Trophoblast cell (in vitro differentiated cells and primary cell): ENCODE results near the gene HEPACAM2.

ENCODE experiments used
- DNase-seq, 2 donors: peaks; one replicate each; pipeline ENCODE4 v3.0.0-alpha.2; 2016
- H2AFZ ChIP-seq: 2 replicates; pipeline ENCODE4 v1.6.1; 2013; ENCODE audit warnings: low read length, moderate library complexity, mild to moderate bottlenecking; ENCODE audit not compliant: insufficient read depth, poor library complexity
- H2AK5ac ChIP-seq: 2 replicates; pipeline ENCODE4 v1.6.1; 2013; ENCODE audit warnings: mild to moderate bottlenecking, low read length
- H2BK120ac ChIP-seq: 2 replicates; pipeline ENCODE4 v1.6.1; 2013; ENCODE audit warnings: low read length, mild to moderate bottlenecking, moderate library complexity; ENCODE audit not compliant: insufficient read depth, poor library complexity
- H2BK12ac ChIP-seq: 2 replicates; pipeline ENCODE4 v1.6.1; 2013; ENCODE audit warnings: mild to moderate bottlenecking, low read length, moderate library complexity
- H2BK5ac ChIP-seq: 2 replicates; pipeline ENCODE4 v1.6.1; 2013; ENCODE audit warnings: low read length, low read depth, moderate library complexity, mild to moderate bottlenecking; ENCODE audit not compliant: poor library complexity
- H3K14ac ChIP-seq: 2 replicates; pipeline ENCODE4 v1.6.1; 2013; ENCODE audit warnings: mild to moderate bottlenecking, low read length
- H3K18ac ChIP-seq: 2 replicates; pipeline ENCODE4 v1.6.1; 2013; ENCODE audit warnings: mild to moderate bottlenecking, low read length
- H3K23ac ChIP-seq: 2 replicates; pipeline ENCODE4 v1.6.1; 2013; ENCODE audit warnings: low read length
- H3K27ac ChIP-seq: 2 replicates; pipeline ENCODE4 v1.5.1; 2013; ENCODE audit warnings: low read depth, mild to moderate bottlenecking, inconsistent platforms, low read length, moderate library complexity
- H3K27me3 ChIP-seq: 2 replicates; pipeline ENCODE4 v1.6.1; 2013; ENCODE audit warnings: inconsistent platforms, mild to moderate bottlenecking, low read length, moderate library complexity; ENCODE audit not compliant: insufficient read depth
- H3K36me3 ChIP-seq, 2 experiments: 1 replicate in 1 of 2; 2 replicates in 1 of 2; pipeline ENCODE4 v1.6.1; 2013; ENCODE audit warnings: low read length in 2 of 2, mild to moderate bottlenecking in 2 of 2, moderate library complexity in 1 of 2; ENCODE audit not compliant: insufficient read depth in 2 of 2, control insufficient read depth in 1 of 2
- H3K4ac ChIP-seq: 2 replicates; pipeline ENCODE4 v1.6.1; 2013; ENCODE audit warnings: low read depth, mild to moderate bottlenecking, low read length, moderate library complexity
- H3K4me1 ChIP-seq, 2 experiments: 1 replicate in 1 of 2; 2 replicates in 1 of 2; pipeline ENCODE4 v1.6.1; 2013; ENCODE audit warnings: low read length in 2 of 2, mild to moderate bottlenecking in 2 of 2, moderate library complexity in 1 of 2; ENCODE audit not compliant: insufficient read depth in 2 of 2, control insufficient read depth in 1 of 2
- H3K4me2 ChIP-seq: 2 replicates; pipeline ENCODE4 v1.6.1; 2013; ENCODE audit warnings: inconsistent platforms, mild to moderate bottlenecking, low read length, moderate library complexity
- H3K4me3 ChIP-seq: 2 replicates; pipeline ENCODE4 v1.5.1; 2013; ENCODE audit warnings: mild to moderate bottlenecking, low read depth, low read length, inconsistent platforms
- H3K79me1 ChIP-seq: one replicate; pipeline ENCODE4 v1.6.1; 2013; ENCODE audit warnings: low read length
- H3K79me2 ChIP-seq: 2 replicates; pipeline ENCODE4 v1.6.1; 2013; ENCODE audit warnings: low read length, mild to moderate bottlenecking; ENCODE audit not compliant: control insufficient read depth, insufficient read depth, poor library complexity
- H3K9ac ChIP-seq: 2 replicates; pipeline ENCODE4 v1.6.1; 2013; ENCODE audit warnings: mild to moderate bottlenecking, low read length
- H3K9me3 ChIP-seq: 2 replicates; pipeline ENCODE4 v1.6.1; 2013; ENCODE audit warnings: low read depth, mild to moderate bottlenecking, control low read depth, inconsistent platforms, low read length; ENCODE audit not compliant: insufficient read depth
- H4K12ac ChIP-seq: 2 replicates; pipeline ENCODE4 v1.6.1; 2013; ENCODE audit warnings: low read depth, mild to moderate bottlenecking, low read length, moderate library complexity
- H4K8ac ChIP-seq: 2 replicates; pipeline ENCODE4 v1.6.1; 2013; ENCODE audit warnings: low read depth, mild to moderate bottlenecking, low read length, moderate library complexity
- H4K91ac ChIP-seq: one replicate; pipeline ENCODE4 v1.6.1; 2013; ENCODE audit warnings: low read depth, mild to moderate bottlenecking, low read length, moderate library complexity
- WGBS: extraction: QIAGEN DNeasy Blood & Tissue Kit; methylation state at CpG from one replicate; pipeline ENCODE4 v1.1.7; 2013; ENCODE audit warnings: missing lambda C conversion rate; ENCODE audit not compliant: insufficient read length, insufficient coverage; ENCODE audit errors: extremely low coverage; 5-methylcytosine and 5-hydroxymethylcytosine counted together

Gene HEPACAM2

GRCh38 chr7:93171606-93172226 lies 54.6 kb downstream of the HEPACAM2 start:
- no peak overlapping the region for H4K91ac ChIP-seq
- no peak overlapping the region for H4K8ac ChIP-seq
- H3K79me2 ChIP-seq: no peaks in the 10 kb centered on the region
- H3K14ac ChIP-seq: no peak overlapping the region
- no peak for DNase-seq
- WGBS: no CpG with 5 or more reads among the region's 2 CpGs
- no peak overlapping the region for H3K27ac ChIP-seq
- H2BK5ac ChIP-seq: no peak overlapping the region
- H3K79me1 ChIP-seq: no peaks in the 10 kb centered on the region
- H3K4me3 ChIP-seq: no peak overlapping the region
- H3K23ac ChIP-seq: no peak overlapping the region
- H3K4me2 ChIP-seq: no peak overlapping the region
- no peak overlapping the region for H3K4ac ChIP-seq
- no peak overlapping the region for H2AK5ac ChIP-seq
- no peaks in the 10 kb centered on the region for H3K36me3 ChIP-seq
- no peak overlapping the region for H4K12ac ChIP-seq
- H2AFZ ChIP-seq: no peak overlapping the region
- no peak overlapping the region for H3K18ac ChIP-seq
- H2BK120ac ChIP-seq: no peak overlapping the region
- no peaks in the 10 kb centered on the region for H3K27me3 ChIP-seq
- no peak overlapping the region for H3K9ac ChIP-seq
- H3K9me3 ChIP-seq: peaks cover 10% of the 10 kb centered on the region
- no peak overlapping the region for H2BK12ac ChIP-seq
- H3K4me1 ChIP-seq: no peaks in the 10 kb centered on the region

- H3K14ac ChIP-seq: no peak overlapping the region
- no peak overlapping the region for H2BK5ac ChIP-seq
- no peak overlapping the region for H3K9ac ChIP-seq
- no peak overlapping the region for H3K23ac ChIP-seq
- no peak for DNase-seq
- no peak overlapping the region for H2BK120ac ChIP-seq
- no peak overlapping the region for H4K12ac ChIP-seq
- no peak overlapping the region for H3K4me2 ChIP-seq
- no peaks in the 10 kb centered on the region for H3K79me1 ChIP-seq
- no peak overlapping the region for H3K18ac ChIP-seq
- H3K4me1 ChIP-seq: no peaks in the 10 kb centered on the region
- H2BK12ac ChIP-seq: no peak overlapping the region
- WGBS: no CpG with 5 or more reads among the region's 1 CpG
- H3K79me2 ChIP-seq: no peaks in the 10 kb centered on the region
- no peak overlapping the region for H2AK5ac ChIP-seq
- no peak overlapping the region for H4K91ac ChIP-seq
- H3K4ac ChIP-seq: no peak overlapping the region
- H3K9me3 ChIP-seq: peaks cover 7% of the 10 kb centered on the region
- H3K36me3 ChIP-seq: no peaks in the 10 kb centered on the region
- no peaks in the 10 kb centered on the region for H3K27me3 ChIP-seq
- H4K8ac ChIP-seq: no peak overlapping the region
- no peak overlapping the region for H3K4me3 ChIP-seq
- H3K27ac ChIP-seq: no peak overlapping the region
- no peak overlapping the region for H2AFZ ChIP-seq
Observed at GRCh38 chr7:93165447-93165846, 60.8 kb downstream of the HEPACAM2 start.

GRCh38 chr7:93164766-93165165 lies 61.5 kb downstream of the HEPACAM2 start:
- no CpG with 5 or more reads among the region's 2 CpGs for WGBS
- no peaks in the 10 kb centered on the region for H3K79me1 ChIP-seq
- no peak overlapping the region for H2BK12ac ChIP-seq
- no peak overlapping the region for H3K4me2 ChIP-seq
- no peak overlapping the region for H3K4ac ChIP-seq
- H4K91ac ChIP-seq: no peak overlapping the region
- no peaks in the 10 kb centered on the region for H3K36me3 ChIP-seq
- no peak overlapping the region for H2AFZ ChIP-seq
- no peak overlapping the region for H3K27ac ChIP-seq
- no peak overlapping the region for H3K18ac ChIP-seq
- no peak overlapping the region for H3K9ac ChIP-seq
- DNase-seq: no peak
- H3K9me3 ChIP-seq: peaks cover 1% of the 10 kb centered on the region
- H3K27me3 ChIP-seq: no peaks in the 10 kb centered on the region
- no peak overlapping the region for H3K23ac ChIP-seq
- no peaks in the 10 kb centered on the region for H3K4me1 ChIP-seq
- no peak overlapping the region for H4K12ac ChIP-seq
- H2AK5ac ChIP-seq: no peak overlapping the region
- H3K4me3 ChIP-seq: no peak overlapping the region
- H3K79me2 ChIP-seq: no peaks in the 10 kb centered on the region
- no peak overlapping the region for H4K8ac ChIP-seq
- no peak overlapping the region for H2BK5ac ChIP-seq
- no peak overlapping the region for H3K14ac ChIP-seq
- H2BK120ac ChIP-seq: no peak overlapping the region

GRCh38 chr7:93161181-93161762 lies 65.0 kb downstream of the HEPACAM2 start:
- Histone ChIP-seq H3K9ac (no peak overlapping the region), H3K18ac (no peak overlapping the region), H2BK5ac (no peak overlapping the region), H3K14ac (no peak overlapping the region), H3K27me3 (no peaks in the 10 kb centered on the region), H4K12ac (no peak overlapping the region), H2BK120ac (no peak overlapping the region), H3K23ac (no peak overlapping the region), H3K4me2 (no peak overlapping the region), H2AK5ac (no peak overlapping the region), H3K79me1 (no peaks in the 10 kb centered on the region), H3K4me3 (no peak overlapping the region), H2BK12ac (no peak overlapping the region), H3K9me3 (no peaks in the 10 kb centered on the region), H3K27ac (no peak overlapping the region), H3K4me1 (no peaks in the 10 kb centered on the region), H4K8ac (no peak overlapping the region), H3K4ac (no peak overlapping the region), H4K91ac (no peak overlapping the region), H2AFZ (no peak overlapping the region), H3K36me3 (no peaks in the 10 kb centered on the region), H3K79me2 (no peaks in the 10 kb centered on the region)
- DNase-seq: peak; percentile 25 to 70
- WGBS: no CpG with 5 or more reads among the region's 3 CpGs
